Cardiac fibroblast (primary cell): ENCODE results near the gene CENPP.

Source experiments
- DNase-seq, 2 donors: peaks; one replicate each; pipeline versions ENCODE4 v3.0.0 to v3.0.0-alpha.2; 2010; ENCODE audit warnings: low read depth in 2 of 2
- H3K4me3 ChIP-seq, 2 donors: replicated peaks in 1 of 2; 1 replicate in 1 of 2; 2 replicates in 1 of 2; pipeline ENCODE4 v1.5.1; 2011; ENCODE audit warnings: low read depth in 2 of 2, low read length in 2 of 2, mild to moderate bottlenecking in 2 of 2, moderate library complexity in 1 of 2
- CTCF ChIP-seq: IDR thresholded peaks from one replicate; pipeline ENCODE4 v1.5.1; 2011; ENCODE audit warnings: low read depth, mild to moderate bottlenecking, low read length, inconsistent platforms

The CENPP gene

GRCh38 chr9:92607088-92607487, 281.3 kb downstream of the CENPP start:
- no peak overlapping the region for H3K4me3 ChIP-seq
- TF ChIP-seq CTCF, result no peak
- peak; percentile 76 to 89 for DNase-seq

- H3K4me3 ChIP-seq, result no peak overlapping the region
- no peak for TF ChIP-seq CTCF
- peak; percentile 62 to 85 for DNase-seq
These were observed 282.0 kb downstream of the CENPP start for GRCh38 chr9:92607773-92608172.

- peak in 1 of 2 donors; percentile 51 for DNase-seq
- no peak for TF ChIP-seq CTCF
These were observed 282.6 kb downstream of the CENPP start for GRCh38 chr9:92608241-92608908.

GRCh38 chr9:92608909-92609445, 283.2 kb downstream of the CENPP start:
- peak; percentile 29 to 42 for DNase-seq
- no peak overlapping the region for H3K4me3 ChIP-seq
- no peak for TF ChIP-seq CTCF

More at GRCh38 chr9:92608241-92608908, 282.6 kb downstream of the CENPP start:
- H3K4me3 ChIP-seq, result no peak overlapping the region

- peak; percentile 35 to 86 for DNase-seq
- no peak for TF ChIP-seq CTCF
- H3K4me3 ChIP-seq, result no peak overlapping the region
These were observed 285.0 kb downstream of the CENPP start for GRCh38 chr9:92610470-92611420.

GRCh38 chr9:92611621-92612285, 286.0 kb downstream of the CENPP start:
- no peak overlapping the region for H3K4me3 ChIP-seq
- no peak for DNase-seq
- TF ChIP-seq CTCF, result no peak
